Adrenal gland (tissue), 5 donors: ENCODE results near the gene POLR2B.

Source experiments
- POLR2A ChIP-seq, 2 donors: fragments of 450-650 bp; IDR thresholded peaks; one replicate each; pipeline ENCODE4 v1.6.1; 2017; ENCODE audit warnings: antibody characterized with exemption in 2 of 2, mild to moderate bottlenecking in 2 of 2, moderate library complexity in 1 of 2
- TF ChIP-seq, protein P1 (sequence below), 6 experiments: fragments of 450-650 bp in 4 of 6; fragments of 200-600 bp in 2 of 6; sonication (generic) in 1 of 6; IDR thresholded peaks; 1 replicate in 5 of 6; 2 replicates in 1 of 6; pipeline versions ENCODE4 v1.5.1 to v1.8.0; 2016 to 2021; ENCODE audit warnings: antibody characterized with exemption in 6 of 6, mild to moderate bottlenecking in 2 of 6, moderate library complexity in 1 of 6
- donor health status: DM: no; HTN: no; CAD: no.

DNA sequence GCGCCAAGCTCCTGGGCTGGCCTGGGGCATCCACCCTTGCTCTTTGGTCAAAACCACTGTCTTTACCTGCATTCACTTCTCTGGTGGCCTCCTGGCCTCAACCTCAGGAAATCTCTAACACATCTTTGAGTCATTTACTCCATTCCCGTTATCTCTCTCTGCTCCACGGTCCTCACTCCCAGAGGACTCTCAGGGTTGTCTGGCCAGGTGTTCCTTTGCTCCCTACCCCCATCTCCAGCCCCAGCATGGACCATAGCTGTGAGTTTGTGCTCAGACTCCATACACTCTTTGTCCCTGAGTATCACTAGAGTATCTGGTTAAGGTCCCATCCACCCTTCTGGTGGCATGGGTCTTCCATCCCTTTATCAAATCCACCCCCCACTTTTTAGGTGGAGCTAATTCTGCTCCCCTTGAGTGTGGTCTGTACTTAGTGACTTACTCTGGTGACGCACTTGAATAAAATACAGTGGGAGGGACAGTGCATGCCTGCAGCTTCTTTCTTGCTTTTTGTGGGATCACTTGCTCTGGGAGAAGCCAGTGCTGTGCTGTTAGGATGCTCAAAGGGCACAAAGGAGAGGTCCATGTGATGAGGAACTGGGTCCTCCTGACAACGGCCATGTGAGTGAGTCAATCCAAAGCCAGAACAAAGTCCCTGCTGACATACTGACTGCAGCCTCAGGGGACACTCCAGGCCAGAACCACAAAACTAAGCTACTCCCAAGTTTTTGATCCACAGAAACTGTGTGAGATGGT is 87.2 kb downstream of the POLR2B start:
- TF ChIP-seq, protein P1, sequence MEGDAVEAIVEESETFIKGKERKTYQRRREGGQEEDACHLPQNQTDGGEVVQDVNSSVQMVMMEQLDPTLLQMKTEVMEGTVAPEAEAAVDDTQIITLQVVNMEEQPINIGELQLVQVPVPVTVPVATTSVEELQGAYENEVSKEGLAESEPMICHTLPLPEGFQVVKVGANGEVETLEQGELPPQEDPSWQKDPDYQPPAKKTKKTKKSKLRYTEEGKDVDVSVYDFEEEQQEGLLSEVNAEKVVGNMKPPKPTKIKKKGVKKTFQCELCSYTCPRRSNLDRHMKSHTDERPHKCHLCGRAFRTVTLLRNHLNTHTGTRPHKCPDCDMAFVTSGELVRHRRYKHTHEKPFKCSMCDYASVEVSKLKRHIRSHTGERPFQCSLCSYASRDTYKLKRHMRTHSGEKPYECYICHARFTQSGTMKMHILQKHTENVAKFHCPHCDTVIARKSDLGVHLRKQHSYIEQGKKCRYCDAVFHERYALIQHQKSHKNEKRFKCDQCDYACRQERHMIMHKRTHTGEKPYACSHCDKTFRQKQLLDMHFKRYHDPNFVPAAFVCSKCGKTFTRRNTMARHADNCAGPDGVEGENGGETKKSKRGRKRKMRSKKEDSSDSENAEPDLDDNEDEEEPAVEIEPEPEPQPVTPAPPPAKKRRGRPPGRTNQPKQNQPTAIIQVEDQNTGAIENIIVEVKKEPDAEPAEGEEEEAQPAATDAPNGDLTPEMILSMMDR (IDR thresholded peaks at IDR 0.05): no peak
- no peak for TF ChIP-seq POLR2A (IDR thresholded peaks at IDR 0.05)
